HCT116 (cell line): ENCODE measurements around the gene MAP3K2. TPM values are rescaled to one million over a fixed set of nuclear protein-coding genes. Genes with fewer than 3 reads are reported as not detected.

Source experiments
- ATAC-seq: fragments of 200-7000 bp; cut with Tn5 transposase; 2 replicates; pipeline ENCODE4 v1.9.1; 2020; ENCODE audit warnings: mild to moderate bottlenecking, moderate library complexity
- BruUV-seq: library from RNA; stranded (reverse); fragments of 400-500 nt; replicated peaks from 2 replicates; lab custom pipeline; 2021; lab: Mats Ljungman, UMichigan
- CTCF ChIA-PET: fragments of 300-600 bp; sonication (Branson Sonifier 250); formaldehyde crosslinking; loops from one replicate; lab custom pipeline; 2021; ENCODE audit warnings: antibody characterized with exemption; lab: Charles Lee
- POLR2A ChIA-PET: fragments of 300-600, 350-600 bp; sonication (Branson Sonifier 250); formaldehyde crosslinking; loops from one replicate; lab custom pipeline; 2021; ENCODE audit warnings: antibody characterized with exemption; lab: Charles Lee
- RAD21 ChIA-PET, 2 experiments: fragments of 300-600 bp; sonication (Branson Sonifier 250); formaldehyde crosslinking; loops; one replicate each; lab custom pipeline; 2023; ENCODE audit warnings: low total read pairs in 2 of 2; ENCODE audit not compliant: uncharacterized antibody in 2 of 2, unreplicated experiment in 2 of 2, low non-redundant PET in 1 of 2; lab: Charles Lee
- DNase-seq: peaks from one replicate; pipeline ENCODE4 v3.0.0-alpha.2; 2010; ENCODE audit warnings: low read depth, low spot score
- H2AFZ ChIP-seq: fragments of 200-600 bp; shearing (Covaris generic), sonication (generic); 2 replicates; pipeline ENCODE4 v1.6.1; 2017; ENCODE audit warnings: low read depth, mixed run types, mixed read lengths, antibody characterized with exemption, low read length; ENCODE audit not compliant: poor library complexity, severe bottlenecking
- H3K27ac ChIP-seq: 2 replicates; pipeline ENCODE4 v1.5.1; 2012; ENCODE audit warnings: low read depth, low read length
- H3K27me3 ChIP-seq: fragments of 200-600 bp; sonication (generic); 2 replicates; pipeline ENCODE4 v1.6.1; 2016; ENCODE audit warnings: mixed run types, low read length, mixed read lengths; ENCODE audit not compliant: insufficient read depth
- H3K36me3 ChIP-seq, 2 experiments: fragments of 200-500 bp in 1 of 2; fragments of 200-600 bp in 1 of 2; sonication (Bioruptor generic) in 1 of 2; sonication (generic) in 1 of 2; 2 replicates each; pipeline versions ENCODE4 v1.5.1 to v1.6.1; 2014 to 2016; ENCODE audit warnings: low read length in 2 of 2, inconsistent platforms in 1 of 2, mixed read lengths in 1 of 2, mixed run types in 1 of 2; ENCODE audit not compliant: insufficient read depth in 2 of 2, control insufficient read depth in 1 of 2
- H3K4me1 ChIP-seq, 2 experiments: fragments of 200-600 bp in 1 of 2; sonication (generic) in 1 of 2; 2 replicates each; pipeline versions ENCODE4 v1.5.1 to v1.6.1; 2012 to 2017; ENCODE audit warnings: low read length in 2 of 2, inconsistent platforms in 1 of 2, mild to moderate bottlenecking in 1 of 2, mixed read lengths in 1 of 2, mixed run types in 1 of 2, moderate library complexity in 1 of 2; ENCODE audit not compliant: insufficient read depth in 2 of 2, control insufficient read depth in 1 of 2
- H3K4me2 ChIP-seq: fragments of 200-600 bp; sonication (generic); 2 replicates; pipeline ENCODE4 v1.6.1; 2017; ENCODE audit warnings: mixed run types, low read length, mixed read lengths
- H3K4me3 ChIP-seq, 2 experiments: fragments of 200-600 bp in 1 of 2; sonication (generic) in 1 of 2; replicated peaks in 1 of 2; 2 replicates each; pipeline ENCODE4 v1.5.1; 2011 to 2016; ENCODE audit warnings: low read length in 2 of 2, control low read depth in 1 of 2, low read depth in 1 of 2, mild to moderate bottlenecking in 1 of 2, mixed read lengths in 1 of 2, mixed run types in 1 of 2
- H3K79me2 ChIP-seq: fragments of 200-600 bp; sonication (generic); 2 replicates; pipeline ENCODE4 v1.6.1; 2017; ENCODE audit warnings: mild to moderate bottlenecking, mixed run types, low read length, moderate library complexity, mixed read lengths; ENCODE audit not compliant: insufficient read depth
- H3K9ac ChIP-seq: fragments of 200-600 bp; sonication (generic); 2 replicates; pipeline ENCODE4 v1.6.1; 2016; ENCODE audit warnings: low read length, mixed read lengths
- H3K9me2 ChIP-seq: fragments of 200-600 bp; sonication (generic), shearing (Covaris generic); 2 replicates; pipeline ENCODE4 v1.6.1; 2017; ENCODE audit warnings: mixed run types, mild to moderate bottlenecking, moderate library complexity; ENCODE audit not compliant: insufficient read depth
- H3K9me3 ChIP-seq, 2 experiments: fragments of 200-500 bp in 1 of 2; fragments of 200-600 bp in 1 of 2; sonication (Bioruptor generic) in 1 of 2; sonication (generic) in 1 of 2; 2 replicates each; pipeline ENCODE4 v1.6.1; 2014 to 2017; ENCODE audit warnings: low read length in 2 of 2, mixed read lengths in 2 of 2, inconsistent platforms in 1 of 2, low read depth in 1 of 2, mild to moderate bottlenecking in 1 of 2, mixed run types in 1 of 2, moderate library complexity in 1 of 2; ENCODE audit not compliant: control insufficient read depth in 1 of 2, insufficient read depth in 1 of 2
- H4K20me1 ChIP-seq: fragments of 200-600 bp; sonication (generic), shearing (Covaris generic); 2 replicates; pipeline ENCODE4 v1.6.1; 2017; ENCODE audit warnings: mixed run types, mild to moderate bottlenecking, moderate library complexity; ENCODE audit not compliant: insufficient read depth
- ATF3 ChIP-seq: IDR thresholded peaks from 2 replicates; pipeline ENCODE4 v1.6.1; 2012
- CBX3 ChIP-seq: IDR thresholded peaks from 2 replicates; pipeline ENCODE4 v1.6.1; 2012; ENCODE audit warnings: low read depth
- CEBPB ChIP-seq: IDR thresholded peaks from 2 replicates; pipeline ENCODE4 v1.6.1; 2012; ENCODE audit warnings: low read depth
- EGR1 ChIP-seq: IDR thresholded peaks from 2 replicates; pipeline ENCODE4 v1.6.1; 2012; ENCODE audit warnings: low read depth
- EZH2phosphoT487 ChIP-seq: fragments of 200-600 bp; IDR thresholded peaks from 2 replicates; pipeline ENCODE4 v1.6.1; 2018; ENCODE audit warnings: antibody characterized with exemption, borderline replicate concordance
- FOSL1 ChIP-seq: IDR thresholded peaks from 2 replicates; pipeline ENCODE4 v1.6.1; 2012; ENCODE audit warnings: low read depth
- JUND ChIP-seq: IDR thresholded peaks from 2 replicates; pipeline ENCODE4 v1.6.1; 2012
- MAX ChIP-seq: IDR thresholded peaks from 2 replicates; pipeline ENCODE4 v1.6.1; 2012
- POLR2A ChIP-seq: IDR thresholded peaks from 2 replicates; pipeline ENCODE4 v1.7.0; 2011; ENCODE audit warnings: borderline replicate concordance; ENCODE audit not compliant: insufficient read depth, insufficient read length; ENCODE audit errors: extremely low read depth
- POLR2AphosphoS5 ChIP-seq: IDR thresholded peaks from 2 replicates; pipeline ENCODE4 v1.6.1; 2011; ENCODE audit warnings: mild to moderate bottlenecking, low read depth, low read length, moderate library complexity
- RAD21 ChIP-seq: IDR thresholded peaks from 2 replicates; pipeline ENCODE4 v1.6.1; 2012; ENCODE audit warnings: low read depth, mild to moderate bottlenecking
- SIN3A ChIP-seq: IDR thresholded peaks from 2 replicates; pipeline ENCODE4 v1.6.1; 2012; ENCODE audit warnings: low read depth
- YY1 ChIP-seq: IDR thresholded peaks from 2 replicates; pipeline ENCODE4 v1.6.1; 2011; ENCODE audit warnings: low read length, low read depth, moderate library complexity, mild to moderate bottlenecking; ENCODE audit not compliant: insufficient replicate concordance; ENCODE audit errors: extremely low read depth
- ZFX ChIP-seq: fragments of 450-650 bp; IDR thresholded peaks from 2 replicates; pipeline ENCODE4 v1.6.1; 2017
- ZNF274 ChIP-seq: fragments of 200-500 bp; sonication (Bioruptor generic); IDR thresholded peaks from 2 replicates; pipeline ENCODE4 v1.6.1; 2014; ENCODE audit warnings: mild to moderate bottlenecking, low read depth, low read length, inconsistent platforms
- intact Hi-C: fragments of 100-400 bp; cut with micrococcal nuclease; formaldehyde crosslinking; loops from 2 replicates; pipeline ENCODE4 v1.10.0; 2022
- total RNA-seq: library from RNA; stranded (reverse); gene quantifications from one replicate; pipeline ENCODE4 v1.2.1, GENCODE V29; 2021; ENCODE audit not compliant: unreplicated experiment

The MAP3K2 gene
- total RNA-seq, 1 experiment from 2014 or later: 44.5 TPM

GRCh38 chr2:127418300-127419111, 30.7 kb upstream of the MAP3K2 start, which contains the start of gene PROC:
PROC (plus strand) TSS chr2:127418427; CDS start chr2:127419943, 1,516 bp downstream.
- BruUV-seq: no TSS peak
- Histone ChIP-seq H3K79me2 (no peaks in the 10 kb centered on the region), H3K9me3 (no peaks in the 10 kb centered on the region), H3K4me3 (no peak within 1 kb of the TSS), H3K4me2 (no peak within 1 kb of the TSS), H3K9ac (no peak within 1 kb of the TSS), H2AFZ (no peak within 1 kb of the TSS), H3K36me3 (no peaks in the 10 kb centered on the region), H3K9me2 (no peaks in the 10 kb centered on the region), H3K4me1 (peaks cover 9 to 27% of the 10 kb centered on the region in 2 experiments), H3K27me3 (no peaks in the 10 kb centered on the region; the same call in 1 of the 2 replicates), H3K27ac (no peak within 1 kb of the TSS)
- ATAC-seq: no peak
- ChIA-PET RAD21 (no interaction called here), CTCF (interaction anchor here (1.7 kb wide), 1 partner anchor 221 kb away, joined by 4 read pairs; no protein-coding TSS in a partner anchor), POLR2A (no interaction called here)
- intact Hi-C loops: no loop called here
- DNase-seq: no peak
- TF ChIP-seq JUND (no peak), SIN3A (no peak), CBX3 (no peak), EZH2phosphoT487 (no peak), YY1 (no peak), CEBPB (no peak), EGR1 (no peak), RAD21 (no peak), ZFX (no peak), POLR2AphosphoS5 (no peak), POLR2A (no peak), ATF3 (no peak), ZNF274 (no peak), MAX (no peak), FOSL1 (no peak)
- TF ChIP-seq, all 23 proteins: peak for 0
- no peaks in the 10 kb centered on the region for H4K20me1 ChIP-seq
